Left lung (tissue), 10 donors: ENCODE measurements around the gene OR4D9. TPM values are rescaled to one million over a fixed set of nuclear protein-coding genes. Genes with fewer than 3 reads are reported as not detected.
A peak's percentile ranks its signal among the peaks of the same experiment; 100 is the strongest.

Experiments used
- ATAC-seq: fragments of 200-7000 bp; cut with Tn5 transposase; one replicate; pipeline ENCODE4 v1.9.1; 2020; ENCODE audit warnings: moderate library complexity
- DNase-seq, 4 donors: peaks; one replicate each; pipeline ENCODE4 v3.0.0-alpha.2; 2013 to 2020
- H3K27ac ChIP-seq, 2 donors: fragments of 200-600 bp; sonication (generic) in 1 of 2; one replicate each; pipeline versions ENCODE4 v1.5.0 to v1.8.0; 2020 to 2021
- H3K27me3 ChIP-seq, 2 donors: fragments of 200-600 bp; sonication (generic) in 1 of 2; one replicate each; pipeline versions ENCODE4 v1.5.0 to v1.8.0; 2020 to 2021
- H3K36me3 ChIP-seq, 2 donors: fragments of 200-600 bp; sonication (generic) in 1 of 2; one replicate each; pipeline versions ENCODE4 v1.5.0 to v1.8.0; 2020 to 2021
- H3K4me1 ChIP-seq, 2 donors: fragments of 200-600 bp; one replicate each; pipeline ENCODE4 v1.8.0; 2021
- H3K4me3 ChIP-seq, 2 donors: fragments of 200-600 bp; sonication (generic) in 1 of 2; one replicate each; pipeline versions ENCODE4 v1.5.0 to v1.8.0; 2020 to 2021; ENCODE audit warnings: mild to moderate bottlenecking in 1 of 2
- H3K9me3 ChIP-seq, 2 donors: fragments of 200-600 bp; sonication (generic) in 1 of 2; one replicate each; pipeline versions ENCODE4 v1.5.0 to v1.8.0; 2020 to 2021
- intact Hi-C, 2 donors: fragments of 100-400 bp; cut with DNase I; formaldehyde crosslinking; loops; one replicate each; pipeline versions ENCODE4 v1.11.2 to v1.14.2; 2022
- polyA plus RNA-seq, 6 donors: library from polyadenylated mRNA; unstranded; fragments of 120-200 nt; gene quantifications; one replicate each; pipeline ENCODE4 v1.2.1, GENCODE V29; 2013; ENCODE audit not compliant: insufficient read length in 6 of 6
- total RNA-seq, 2 donors: library from RNA; stranded (reverse); fragmentation: NEBNext Ultra II Directional; extraction: Animal tissue kit (Norgen Biotek cat#: 25700); gene quantifications; one replicate each; pipeline ENCODE4 v1.2.1, GENCODE V29; 2021
- TF ChIP-seq, protein P1 (sequence below), 2 donors: fragments of 200-600 bp; sonication (generic) in 1 of 2; IDR thresholded peaks; one replicate each; pipeline versions ENCODE4 v1.5.0 to v1.8.0; 2021; ENCODE audit warnings: antibody characterized with exemption in 2 of 2
- donor health status: DM: no; HTN: yes; CAD: no.
- donor health status: DM: no; HTN: no; CAD: no.

The OR4D9 gene
- total and polyA plus RNA-seq, 8 donors = 0.03 to 0.06 (median 0.05) TPM; not detected in 2

DNA sequence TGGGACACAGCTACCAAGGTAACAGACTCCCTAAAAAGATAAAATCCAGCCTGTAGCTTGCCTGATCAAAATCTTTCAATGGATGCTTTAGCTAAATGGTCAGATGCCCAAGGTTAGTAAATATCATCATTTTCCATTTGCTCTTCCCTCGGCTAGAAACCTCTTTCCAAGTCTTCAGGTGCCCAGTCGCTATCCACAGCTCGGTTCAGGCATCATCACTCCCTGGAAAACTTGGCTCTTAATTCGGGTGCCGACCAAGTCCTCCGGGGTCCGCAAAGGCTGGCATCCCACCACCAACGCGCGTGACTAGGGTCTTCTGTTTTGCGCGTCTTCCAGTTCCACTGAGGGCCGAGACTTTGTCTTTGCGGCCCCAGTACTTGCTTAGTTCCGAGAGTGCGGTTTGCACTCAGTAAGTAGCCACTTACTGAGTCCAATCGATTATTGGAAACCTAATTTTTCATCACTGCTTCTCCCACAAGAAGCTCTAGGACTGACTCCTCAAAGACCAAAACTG lies 44.3 kb downstream of the OR4D9 start:
- ATAC-seq (no peak), DNase-seq (no peak)
- Histone ChIP-seq H3K9me3 (no peaks in the 10 kb centered on the region), H3K27me3 (peaks cover 0 to 25% of the 10 kb centered on the region in 2 donors), H3K4me1 (peaks cover 0 to 46% of the 10 kb centered on the region in 2 donors), H3K27ac (peak overlapping the region; percentile 27 to 60), H3K36me3 (no peaks in the 10 kb centered on the region), H3K4me3 (peak overlapping the region; percentile 8 to 37)
- TF ChIP-seq, protein P1, sequence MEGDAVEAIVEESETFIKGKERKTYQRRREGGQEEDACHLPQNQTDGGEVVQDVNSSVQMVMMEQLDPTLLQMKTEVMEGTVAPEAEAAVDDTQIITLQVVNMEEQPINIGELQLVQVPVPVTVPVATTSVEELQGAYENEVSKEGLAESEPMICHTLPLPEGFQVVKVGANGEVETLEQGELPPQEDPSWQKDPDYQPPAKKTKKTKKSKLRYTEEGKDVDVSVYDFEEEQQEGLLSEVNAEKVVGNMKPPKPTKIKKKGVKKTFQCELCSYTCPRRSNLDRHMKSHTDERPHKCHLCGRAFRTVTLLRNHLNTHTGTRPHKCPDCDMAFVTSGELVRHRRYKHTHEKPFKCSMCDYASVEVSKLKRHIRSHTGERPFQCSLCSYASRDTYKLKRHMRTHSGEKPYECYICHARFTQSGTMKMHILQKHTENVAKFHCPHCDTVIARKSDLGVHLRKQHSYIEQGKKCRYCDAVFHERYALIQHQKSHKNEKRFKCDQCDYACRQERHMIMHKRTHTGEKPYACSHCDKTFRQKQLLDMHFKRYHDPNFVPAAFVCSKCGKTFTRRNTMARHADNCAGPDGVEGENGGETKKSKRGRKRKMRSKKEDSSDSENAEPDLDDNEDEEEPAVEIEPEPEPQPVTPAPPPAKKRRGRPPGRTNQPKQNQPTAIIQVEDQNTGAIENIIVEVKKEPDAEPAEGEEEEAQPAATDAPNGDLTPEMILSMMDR (IDR thresholded peaks at IDR 0.05) = no peak
- intact Hi-C loops = no loop called here

- H3K27me3 ChIP-seq = peaks cover 0 to 25% of the 10 kb centered on the region in 2 donors
- peaks cover 0 to 44% of the 10 kb centered on the region in 2 donors for H3K4me1 ChIP-seq
- H3K36me3 ChIP-seq = no peaks in the 10 kb centered on the region
- TF ChIP-seq, protein P1 (IDR thresholded peaks at IDR 0.05) = no peak
- no peaks in the 10 kb centered on the region for H3K9me3 ChIP-seq
- H3K4me3 ChIP-seq = peak overlapping the region; percentile 8 to 37
- ATAC-seq = peak; percentile 23
- peak overlapping the region; percentile 57 to 60 for H3K27ac ChIP-seq
- DNase-seq = peak in 2 of 4 donors; percentile 65 to 76
- intact Hi-C loops = no loop called here
Measured at GRCh38 chr11:59556115-59556916, 45.0 kb downstream of the OR4D9 start.

DNA sequence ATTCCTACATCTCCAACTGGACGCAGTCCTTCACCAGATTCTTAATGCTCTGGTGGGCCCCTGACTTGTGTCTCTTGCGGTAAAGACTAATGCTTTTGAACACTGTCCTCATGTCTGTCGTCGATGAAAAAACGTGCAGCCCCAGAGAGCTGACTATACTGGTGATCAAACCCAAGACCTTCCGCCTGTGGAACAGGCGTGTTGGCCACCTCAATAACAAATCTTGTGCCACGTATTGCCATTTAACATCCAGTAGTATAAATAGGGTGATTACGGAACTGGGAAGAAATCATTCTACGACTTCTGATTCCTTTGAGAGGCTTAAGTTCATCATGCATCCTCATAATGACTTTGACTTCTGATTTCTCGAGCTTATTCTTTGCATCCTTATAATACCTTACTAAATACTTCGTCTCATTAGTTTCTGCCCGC lies 45.6 kb downstream of the OR4D9 start:
- DNase-seq = no peak
- H3K27me3 ChIP-seq = peaks cover 0 to 25% of the 10 kb centered on the region in 2 donors
- peaks cover 0 to 44% of the 10 kb centered on the region in 2 donors for H3K4me1 ChIP-seq
- intact Hi-C loops = no loop called here
- no peaks in the 10 kb centered on the region for H3K36me3 ChIP-seq
- no peaks in the 10 kb centered on the region for H3K9me3 ChIP-seq
- no peak for ATAC-seq
- H3K27ac ChIP-seq = peak overlapping the region; percentile 57 to 60
- H3K4me3 ChIP-seq = peak overlapping the region in 1 of 2 donors; percentile 37
- TF ChIP-seq, protein P1 (IDR thresholded peaks at IDR 0.05) = no peak

DNA sequence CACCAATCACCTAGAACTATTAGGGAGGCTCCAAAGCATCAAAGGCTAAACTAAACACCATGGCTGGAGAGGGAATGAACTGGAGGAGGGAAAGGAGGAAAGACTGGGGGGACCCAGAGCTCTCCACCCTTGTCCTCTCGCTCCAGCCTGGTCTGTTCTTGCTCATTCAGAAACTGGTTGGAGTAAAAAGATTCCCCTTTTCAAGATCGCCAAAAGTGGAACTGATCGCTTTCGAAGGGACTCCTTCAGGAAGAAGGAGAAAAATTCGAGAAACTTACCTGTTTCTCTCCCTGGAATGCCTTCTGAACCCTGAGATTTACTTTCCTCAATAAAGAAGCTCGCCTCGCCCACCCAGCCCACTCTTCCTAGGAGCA lies 46.9 kb downstream of the OR4D9 start:
- TF ChIP-seq, protein P1 (IDR thresholded peaks at IDR 0.05) = no peak
- DNase-seq (no peak), ATAC-seq (no peak)
- Histone ChIP-seq H3K27ac (no peak overlapping the region), H3K4me1 (peaks cover 0 to 44% of the 10 kb centered on the region in 2 donors), H3K4me3 (no peak overlapping the region), H3K9me3 (no peaks in the 10 kb centered on the region), H3K36me3 (no peaks in the 10 kb centered on the region), H3K27me3 (peaks cover 0 to 25% of the 10 kb centered on the region in 2 donors)
- intact Hi-C loops = no loop called here

DNA sequence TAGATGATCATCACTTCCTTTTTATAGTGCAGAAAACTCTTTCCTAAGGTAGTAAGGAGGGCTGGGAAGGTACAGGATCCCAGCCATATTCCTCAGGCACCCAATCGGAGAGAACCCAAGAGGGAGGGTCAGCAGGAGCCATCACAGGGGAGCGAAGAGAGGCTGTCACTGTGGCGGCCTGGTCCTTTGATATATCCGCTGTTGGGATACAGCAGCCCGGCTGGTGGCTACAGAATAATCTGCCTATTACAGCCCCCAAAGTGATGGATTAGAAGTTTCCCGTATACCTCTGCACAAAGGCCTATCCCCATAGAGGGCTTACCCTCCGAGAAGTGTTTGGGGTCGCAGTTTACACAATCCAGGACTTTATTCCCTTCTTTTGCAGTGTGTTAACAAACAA lies 48.5 kb downstream of the OR4D9 start:
- Histone ChIP-seq H3K27ac (peak overlapping the region in 1 of 2 donors; percentile 86), H3K9me3 (no peaks in the 10 kb centered on the region), H3K4me3 (peak overlapping the region in 1 of 2 donors; percentile 88), H3K4me1 (peaks cover 0 to 44% of the 10 kb centered on the region in 2 donors), H3K27me3 (peaks cover 0 to 25% of the 10 kb centered on the region in 2 donors), H3K36me3 (no peaks in the 10 kb centered on the region)
- intact Hi-C loops = no loop called here
- no peak for DNase-seq
- no peak for ATAC-seq
- TF ChIP-seq, protein P1 (IDR thresholded peaks at IDR 0.05) = no peak
